OCI-LY1 (cell line): ENCODE measurements around the gene AIP.

Experiments used
- H2AFZ ChIP-seq: fragments of 200-600 bp; sonication (generic), shearing (Covaris generic); 2 replicates; pipeline ENCODE4 v1.6.0; 2014; ENCODE audit warnings: antibody characterized with exemption, mild to moderate bottlenecking, low read length
- H3F3A ChIP-seq: fragments of 200-600 bp; sonication (generic), shearing (Covaris generic); 2 replicates; pipeline ENCODE4 v1.6.0; 2014; ENCODE audit warnings: mild to moderate bottlenecking, antibody characterized with exemption, low read length, moderate library complexity; ENCODE audit not compliant: insufficient read depth
- H3K27ac ChIP-seq: fragments of 200-600 bp; sonication (generic); 2 replicates; pipeline ENCODE4 v1.5.1; 2014; ENCODE audit warnings: low read length, mixed run types, mild to moderate bottlenecking, low read depth; ENCODE audit not compliant: poor library complexity, severe bottlenecking
- H3K27me3 ChIP-seq: fragments of 200-600 bp; sonication (generic); 2 replicates; pipeline ENCODE4 v1.6.0; 2014; ENCODE audit warnings: antibody characterized with exemption, mild to moderate bottlenecking, low read length, moderate library complexity; ENCODE audit not compliant: insufficient read depth
- H3K36me3 ChIP-seq: fragments of 200-600 bp; sonication (generic); 2 replicates; pipeline ENCODE4 v1.6.1; 2014; ENCODE audit warnings: mild to moderate bottlenecking, antibody characterized with exemption, low read length, moderate library complexity, mixed read lengths; ENCODE audit not compliant: insufficient read depth
- H3K4me1 ChIP-seq: fragments of 200-600 bp; sonication (generic); 2 replicates; pipeline ENCODE4 v1.5.1; 2014; ENCODE audit warnings: mild to moderate bottlenecking, low read length, moderate library complexity; ENCODE audit not compliant: insufficient read depth, severe bottlenecking
- H3K4me2 ChIP-seq: fragments of 200-600 bp; sonication (generic), shearing (Covaris generic); 2 replicates; pipeline ENCODE4 v1.6.1; 2014; ENCODE audit warnings: low read length
- H3K4me3 ChIP-seq: fragments of 200-600 bp; sonication (generic); 2 replicates; pipeline ENCODE4 v1.5.1; 2014; ENCODE audit warnings: low read length, low read depth, mild to moderate bottlenecking, mixed read lengths; ENCODE audit not compliant: poor library complexity, severe bottlenecking
- H3K79me2 ChIP-seq: fragments of 200-600 bp; shearing (Covaris generic); 2 replicates; pipeline ENCODE4 v1.6.1; 2016; ENCODE audit warnings: mixed run types, low read length, mixed read lengths; ENCODE audit not compliant: insufficient read depth
- H3K9ac ChIP-seq: fragments of 200-600 bp; sonication (generic), shearing (Covaris generic); 2 replicates; pipeline ENCODE4 v1.6.1; 2014; ENCODE audit warnings: mild to moderate bottlenecking, low read length, mixed read lengths
- H3K9me2 ChIP-seq: fragments of 200-600 bp; sonication (generic), shearing (Covaris generic); 2 replicates; pipeline ENCODE4 v1.6.1; 2014; ENCODE audit warnings: low read depth, mild to moderate bottlenecking, low read length, mixed read lengths
- H3K9me3 ChIP-seq: fragments of 200-600 bp; shearing (Covaris generic); 2 replicates; pipeline ENCODE4 v1.6.1; 2014; ENCODE audit warnings: low read length, mixed read lengths
- H4K20me1 ChIP-seq: fragments of 200-600 bp; sonication (generic), shearing (Covaris generic); 2 replicates; pipeline ENCODE4 v1.6.0; 2016; ENCODE audit warnings: mild to moderate bottlenecking, low read length; ENCODE audit not compliant: insufficient read depth
- EZH2 ChIP-seq: fragments of 200-600 bp; sonication (generic), shearing (Covaris generic); IDR thresholded peaks from 2 replicates; pipeline ENCODE4 v1.8.0; 2017; ENCODE audit warnings: borderline replicate concordance, mixed run types, mild to moderate bottlenecking, antibody characterized with exemption, low read length, moderate library complexity, mixed read lengths
- TF ChIP-seq, protein P1 (sequence below): fragments of 200-600 bp; sonication (generic), shearing (Covaris generic); IDR thresholded peaks from 2 replicates; pipeline ENCODE4 v1.5.1; 2017; ENCODE audit warnings: mild to moderate bottlenecking, antibody characterized with exemption, low read length, moderate library complexity, mixed read lengths

AIP gene

DNA sequence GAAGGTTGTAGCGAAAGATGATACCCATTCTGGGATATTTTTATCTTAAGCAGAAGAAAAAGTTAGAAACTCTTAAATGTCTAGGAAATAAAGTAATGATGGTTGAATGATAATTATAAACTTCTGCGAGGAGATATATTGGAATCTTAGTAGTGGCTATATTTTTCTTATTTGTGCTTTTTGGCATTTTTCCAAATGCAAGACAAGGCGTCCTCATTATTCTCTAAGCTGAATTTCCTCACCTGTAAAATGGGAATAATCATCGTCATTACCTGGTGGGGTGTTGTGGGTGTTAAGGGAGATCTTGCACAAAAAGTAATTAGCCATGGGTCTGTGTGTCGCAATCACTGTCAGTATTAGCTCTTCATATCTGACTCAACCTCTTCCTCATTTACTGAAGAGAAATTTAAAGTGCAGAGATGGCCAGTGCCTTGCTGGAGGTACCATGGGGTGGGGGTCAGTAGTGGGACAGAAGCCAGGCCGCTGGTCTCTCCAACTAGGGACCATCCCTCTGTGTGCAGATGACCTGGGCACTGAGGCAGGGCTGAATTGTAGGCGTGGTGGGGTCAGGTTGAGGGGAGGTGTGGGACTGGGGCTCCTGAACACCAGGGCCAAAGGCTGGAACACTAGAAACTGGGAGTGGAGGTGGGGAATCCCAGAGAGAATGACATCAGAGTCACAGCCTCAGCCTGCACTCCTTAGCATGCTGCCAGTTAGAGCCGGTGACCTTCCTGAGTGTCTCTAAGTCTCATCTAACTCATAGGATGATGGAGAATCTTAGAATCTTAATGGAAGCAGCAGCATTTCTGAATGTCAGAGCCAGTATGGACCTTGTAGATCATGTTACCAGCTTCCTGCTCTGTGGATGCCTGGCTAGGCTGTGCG is 18.2 kb downstream of the AIP start:
- no peaks in the 10 kb centered on the region for H3F3A ChIP-seq
- no peak for TF ChIP-seq EZH2
- TF ChIP-seq, protein P1, sequence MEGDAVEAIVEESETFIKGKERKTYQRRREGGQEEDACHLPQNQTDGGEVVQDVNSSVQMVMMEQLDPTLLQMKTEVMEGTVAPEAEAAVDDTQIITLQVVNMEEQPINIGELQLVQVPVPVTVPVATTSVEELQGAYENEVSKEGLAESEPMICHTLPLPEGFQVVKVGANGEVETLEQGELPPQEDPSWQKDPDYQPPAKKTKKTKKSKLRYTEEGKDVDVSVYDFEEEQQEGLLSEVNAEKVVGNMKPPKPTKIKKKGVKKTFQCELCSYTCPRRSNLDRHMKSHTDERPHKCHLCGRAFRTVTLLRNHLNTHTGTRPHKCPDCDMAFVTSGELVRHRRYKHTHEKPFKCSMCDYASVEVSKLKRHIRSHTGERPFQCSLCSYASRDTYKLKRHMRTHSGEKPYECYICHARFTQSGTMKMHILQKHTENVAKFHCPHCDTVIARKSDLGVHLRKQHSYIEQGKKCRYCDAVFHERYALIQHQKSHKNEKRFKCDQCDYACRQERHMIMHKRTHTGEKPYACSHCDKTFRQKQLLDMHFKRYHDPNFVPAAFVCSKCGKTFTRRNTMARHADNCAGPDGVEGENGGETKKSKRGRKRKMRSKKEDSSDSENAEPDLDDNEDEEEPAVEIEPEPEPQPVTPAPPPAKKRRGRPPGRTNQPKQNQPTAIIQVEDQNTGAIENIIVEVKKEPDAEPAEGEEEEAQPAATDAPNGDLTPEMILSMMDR, result no peak
- H3K27me3 ChIP-seq, result no peaks in the 10 kb centered on the region
- no peak overlapping the region for H3K9ac ChIP-seq
- no peaks in the 10 kb centered on the region for H3K9me3 ChIP-seq
- H3K27ac ChIP-seq, result no peak overlapping the region
- peaks cover 24% of the 10 kb centered on the region; the same call in 1 of the 2 replicates for H3K36me3 ChIP-seq
- H2AFZ ChIP-seq, result no peak overlapping the region
- no peaks in the 10 kb centered on the region for H3K79me2 ChIP-seq
- H3K4me1 ChIP-seq, result peaks cover 14% of the 10 kb centered on the region
- H3K4me3 ChIP-seq, result no peak overlapping the region
- H3K4me2 ChIP-seq, result no peak overlapping the region
- no peaks in the 10 kb centered on the region for H4K20me1 ChIP-seq
- H3K9me2 ChIP-seq, result no peaks in the 10 kb centered on the region

DNA sequence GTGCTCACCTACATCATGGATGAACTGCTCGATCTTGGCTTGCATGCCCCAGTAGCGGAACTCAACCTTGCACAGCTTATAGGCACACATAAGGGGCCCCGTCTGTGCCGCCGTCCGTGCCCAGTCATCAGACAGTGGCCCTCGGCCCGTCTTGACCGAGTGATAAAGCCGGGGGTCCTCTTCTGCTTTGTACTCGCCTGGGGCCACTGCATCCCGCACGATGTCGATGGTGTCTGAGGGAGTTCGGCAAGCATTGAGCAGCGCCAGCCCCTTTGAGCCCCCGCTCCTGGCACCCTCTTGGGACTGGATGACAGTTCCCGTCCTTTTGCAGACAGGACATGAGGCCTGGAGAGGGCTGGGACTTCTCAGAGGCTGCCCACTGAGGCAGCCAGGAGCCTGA is 19.0 kb downstream of the AIP start:
- H3K4me3 ChIP-seq, result no peak overlapping the region
- no peaks in the 10 kb centered on the region for H3K79me2 ChIP-seq
- no peak for TF ChIP-seq EZH2
- TF ChIP-seq, protein P1, result no peak
- H3K27me3 ChIP-seq, result no peaks in the 10 kb centered on the region
- no peak overlapping the region for H2AFZ ChIP-seq
- H3K4me2 ChIP-seq, result no peak overlapping the region
- H3K9me2 ChIP-seq, result no peaks in the 10 kb centered on the region
- no peaks in the 10 kb centered on the region for H4K20me1 ChIP-seq
- no peaks in the 10 kb centered on the region for H3K9me3 ChIP-seq
- no peaks in the 10 kb centered on the region for H3F3A ChIP-seq
- H3K9ac ChIP-seq, result no peak overlapping the region
- peaks cover 22% of the 10 kb centered on the region; the same call in 1 of the 2 replicates for H3K36me3 ChIP-seq
- H3K4me1 ChIP-seq, result peaks cover 22% of the 10 kb centered on the region
- no peak overlapping the region for H3K27ac ChIP-seq

DNA sequence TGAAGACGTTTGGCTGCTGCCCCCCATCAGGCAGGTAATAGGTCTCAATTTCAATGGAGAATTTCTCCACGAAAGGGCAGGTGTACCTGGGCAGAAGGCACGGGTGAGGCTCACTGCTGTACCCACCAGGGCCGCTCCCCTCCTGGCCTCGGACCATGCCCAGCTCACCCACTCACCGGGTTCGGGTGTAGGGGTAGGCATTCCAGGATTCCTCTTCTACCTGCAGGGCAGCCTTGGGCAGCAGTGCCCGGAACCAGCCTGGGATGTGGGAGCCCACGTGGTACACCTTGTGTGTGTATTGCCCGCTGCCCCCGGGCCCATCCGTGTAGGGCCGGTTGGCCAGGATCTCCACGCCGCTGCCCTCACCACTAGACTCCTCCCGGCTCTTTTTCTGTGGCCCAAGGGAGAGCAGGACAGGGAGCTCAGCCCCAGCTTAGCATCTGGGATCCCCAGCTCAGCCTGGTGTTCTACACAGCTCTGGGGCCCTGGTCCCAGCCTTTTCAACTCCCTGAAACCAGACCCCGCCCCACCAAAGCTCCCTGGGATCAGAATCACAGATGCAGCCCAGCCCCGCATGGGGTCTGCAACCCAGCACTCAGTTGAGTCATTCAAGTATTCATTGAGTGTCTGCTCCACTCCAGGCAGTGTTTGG is 19.6 kb downstream of the AIP start:
- Histone ChIP-seq H3K9me3 (no peaks in the 10 kb centered on the region), H3K9ac (no peak overlapping the region), H4K20me1 (no peaks in the 10 kb centered on the region), H3K4me2 (no peak overlapping the region), H3K79me2 (no peaks in the 10 kb centered on the region), H3K36me3 (peaks cover 16% of the 10 kb centered on the region; the same call in 1 of the 2 replicates), H3K9me2 (no peaks in the 10 kb centered on the region), H3K27me3 (no peaks in the 10 kb centered on the region), H3K4me3 (no peak overlapping the region), H3K27ac (no peak overlapping the region), H3K4me1 (peaks cover 28% of the 10 kb centered on the region), H3F3A (0 out of 2 replicates have a peak, but pooled peaks cover 3% of the 10 kb centered on the region), H2AFZ (no peak overlapping the region)
- TF ChIP-seq EZH2, result no peak
- TF ChIP-seq, protein P1, result no peak
